Lower lobe of right lung (tissue), 2 donors: ENCODE data around the gene RBM28. TPM values are rescaled to one million over a fixed set of nuclear protein-coding genes. Genes with fewer than 3 reads are reported as not detected.
"Not testable (repeated sequence)": the region's sequence is repeated elsewhere in the genome, so short reads cannot be mapped to it uniquely, and the experiment has no call there.

Source experiments
- ATAC-seq, 2 donors: fragments of 200-7000 bp; cut with Tn5 transposase; one replicate each; pipeline ENCODE4 v1.9.1; 2020 to 2022; ENCODE audit warnings: mild to moderate bottlenecking in 2 of 2, moderate library complexity in 2 of 2
- DNase-seq: peaks from one replicate; pipeline ENCODE4 v3.0.0-alpha.2; 2020
- H3K27ac ChIP-seq: fragments of 200-600 bp; one replicate; pipeline ENCODE4 v1.8.0; 2022
- H3K27me3 ChIP-seq: fragments of 200-600 bp; one replicate; pipeline ENCODE4 v1.8.0; 2022; ENCODE audit warnings: low read depth
- H3K36me3 ChIP-seq: fragments of 200-600 bp; one replicate; pipeline ENCODE4 v1.8.0; 2022; ENCODE audit warnings: mild to moderate bottlenecking
- H3K4me1 ChIP-seq: fragments of 200-600 bp; one replicate; pipeline ENCODE4 v1.8.0; 2022
- H3K4me3 ChIP-seq: fragments of 200-600 bp; one replicate; pipeline ENCODE4 v1.8.0; 2022; ENCODE audit warnings: mild to moderate bottlenecking
- H3K9me3 ChIP-seq: fragments of 200-600 bp; one replicate; pipeline ENCODE4 v1.8.0; 2022
- intact Hi-C: fragments of 100-400 bp; cut with DNase I; formaldehyde crosslinking; loops from one replicate; pipeline ENCODE4 v1.11.0; 2022
- total RNA-seq: library from RNA; stranded (reverse); fragmentation: NEBNext Ultra II Directional; extraction: Animal tissue kit (Norgen Biotek cat#: 25700); gene quantifications from one replicate; pipeline ENCODE4 v1.2.1, GENCODE V29; 2021
- TF ChIP-seq, protein P1 (sequence below): fragments of 200-600 bp; IDR thresholded peaks from one replicate; pipeline ENCODE4 v1.8.0; 2022; ENCODE audit warnings: antibody characterized with exemption, mild to moderate bottlenecking
- donor health status: DM: no; HTN: yes; CAD: no; lungs with severe emphysema.

RBM28 gene
- total RNA-seq, 1 donor from 2014 or later, result 26.9 TPM

DNA sequence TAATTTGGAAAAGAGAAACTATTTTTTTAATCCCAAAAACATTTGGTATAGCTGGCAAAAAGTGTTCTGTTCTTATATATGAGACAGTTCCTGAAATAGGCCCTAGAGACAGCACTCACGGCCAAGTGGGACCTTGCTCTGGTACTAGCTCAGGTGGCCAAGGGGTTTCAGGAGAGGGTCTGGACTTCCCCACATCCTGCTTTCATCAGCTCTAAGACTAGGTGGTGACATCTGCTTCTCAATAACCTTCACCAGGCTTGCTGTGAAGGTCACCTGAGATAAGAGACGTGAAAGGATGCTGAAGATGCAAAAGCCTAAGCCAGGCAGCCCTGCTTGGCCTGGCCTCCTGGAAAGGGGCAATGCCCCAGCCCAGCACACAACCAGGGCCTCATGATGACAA, 40.6 kb downstream of the RBM28 start:
- Histone ChIP-seq H3K27me3 (no peaks in the 10 kb centered on the region), H3K4me3 (no peak overlapping the region), H3K36me3 (peaks cover 48% of the 10 kb centered on the region), H3K27ac (no peak overlapping the region), H3K9me3 (no peaks in the 10 kb centered on the region), H3K4me1 (no peaks in the 10 kb centered on the region)
- DNase-seq (no peak), ATAC-seq (no peak)
- intact Hi-C loops, result no loop called here
- TF ChIP-seq, protein P1, sequence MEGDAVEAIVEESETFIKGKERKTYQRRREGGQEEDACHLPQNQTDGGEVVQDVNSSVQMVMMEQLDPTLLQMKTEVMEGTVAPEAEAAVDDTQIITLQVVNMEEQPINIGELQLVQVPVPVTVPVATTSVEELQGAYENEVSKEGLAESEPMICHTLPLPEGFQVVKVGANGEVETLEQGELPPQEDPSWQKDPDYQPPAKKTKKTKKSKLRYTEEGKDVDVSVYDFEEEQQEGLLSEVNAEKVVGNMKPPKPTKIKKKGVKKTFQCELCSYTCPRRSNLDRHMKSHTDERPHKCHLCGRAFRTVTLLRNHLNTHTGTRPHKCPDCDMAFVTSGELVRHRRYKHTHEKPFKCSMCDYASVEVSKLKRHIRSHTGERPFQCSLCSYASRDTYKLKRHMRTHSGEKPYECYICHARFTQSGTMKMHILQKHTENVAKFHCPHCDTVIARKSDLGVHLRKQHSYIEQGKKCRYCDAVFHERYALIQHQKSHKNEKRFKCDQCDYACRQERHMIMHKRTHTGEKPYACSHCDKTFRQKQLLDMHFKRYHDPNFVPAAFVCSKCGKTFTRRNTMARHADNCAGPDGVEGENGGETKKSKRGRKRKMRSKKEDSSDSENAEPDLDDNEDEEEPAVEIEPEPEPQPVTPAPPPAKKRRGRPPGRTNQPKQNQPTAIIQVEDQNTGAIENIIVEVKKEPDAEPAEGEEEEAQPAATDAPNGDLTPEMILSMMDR, result no peak

DNA sequence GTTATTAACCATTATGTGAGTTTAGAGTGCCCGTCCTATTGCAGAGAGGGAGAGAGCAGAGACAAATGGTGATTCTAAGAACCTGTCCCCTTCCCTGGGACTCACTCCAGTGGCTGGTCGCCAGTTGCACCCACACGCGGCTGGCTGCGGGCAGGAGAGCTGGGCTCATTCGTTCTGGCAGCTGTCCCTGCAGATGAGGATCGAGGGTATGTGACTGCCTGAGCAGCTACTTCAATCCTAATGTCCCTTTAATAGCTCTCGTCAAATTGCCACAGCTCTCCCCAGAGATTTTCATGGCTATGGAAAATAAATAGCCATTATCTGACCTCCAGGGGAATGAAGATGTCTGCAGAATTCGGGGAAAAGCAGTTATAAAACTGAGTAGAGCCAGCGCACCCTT, 41.6 kb downstream of the RBM28 start:
- peaks cover 38% of the 10 kb centered on the region for H3K36me3 ChIP-seq
- ATAC-seq (no peak), DNase-seq (no peak)
- no peaks in the 10 kb centered on the region for H3K4me1 ChIP-seq
- no peaks in the 10 kb centered on the region for H3K27me3 ChIP-seq
- intact Hi-C loops, result no loop called here
- H3K27ac ChIP-seq, result no peak overlapping the region
- H3K9me3 ChIP-seq, result no peaks in the 10 kb centered on the region
- TF ChIP-seq, protein P1, result no peak
- no peak overlapping the region for H3K4me3 ChIP-seq

DNA sequence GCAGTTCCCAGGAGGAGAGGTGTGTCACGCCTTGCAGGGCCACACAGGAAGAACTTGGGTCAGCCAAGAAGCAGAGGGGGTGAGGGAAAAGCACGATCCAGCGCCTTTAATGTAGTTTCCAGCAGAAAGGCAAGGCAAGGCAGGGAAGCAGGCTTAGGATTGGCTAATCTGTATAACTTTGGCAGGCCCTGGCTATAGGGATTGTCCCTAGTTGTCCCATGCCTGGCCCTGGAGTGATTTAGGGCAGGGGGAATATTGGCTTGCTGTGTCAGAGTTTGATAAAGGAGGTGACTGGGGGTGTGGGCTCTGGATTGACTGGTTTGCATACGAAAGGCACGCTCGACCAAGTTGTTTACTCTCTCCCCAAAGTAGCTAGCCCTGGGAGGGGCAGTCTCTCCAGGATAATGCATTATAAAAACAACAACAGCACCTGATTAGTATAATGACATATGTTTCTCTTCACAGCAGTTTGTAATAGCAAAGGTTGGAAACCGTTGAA, 44.5 kb downstream of the RBM28 start:
- intact Hi-C loops, result no loop called here
- H3K4me3 ChIP-seq, result no peak overlapping the region
- peaks cover 15% of the 10 kb centered on the region for H3K36me3 ChIP-seq
- no peak overlapping the region for H3K27ac ChIP-seq
- no peaks in the 10 kb centered on the region for H3K9me3 ChIP-seq
- ATAC-seq (no peak), DNase-seq (no peak)
- H3K4me1 ChIP-seq, result no peaks in the 10 kb centered on the region
- no peaks in the 10 kb centered on the region for H3K27me3 ChIP-seq
- TF ChIP-seq, protein P1, result no peak

DNA sequence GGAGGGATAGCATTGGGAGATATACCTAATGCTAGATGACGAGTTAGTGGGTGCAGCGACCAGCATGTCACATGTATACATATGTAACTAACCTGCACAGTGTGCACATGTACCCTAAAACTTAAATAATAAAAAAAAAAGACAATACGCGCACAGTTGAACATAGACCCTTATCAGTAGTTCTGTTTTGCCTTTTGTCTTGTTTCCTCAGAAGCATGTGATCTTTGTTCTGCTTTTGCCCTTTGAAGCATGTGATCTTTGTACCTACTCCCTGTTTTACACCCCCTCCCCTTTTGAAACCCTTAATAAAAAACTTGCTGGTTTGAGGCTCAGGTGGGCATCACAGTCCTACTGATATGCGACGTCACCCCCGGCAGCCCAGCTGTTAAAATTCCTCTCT, 45.7 kb downstream of the RBM28 start:
- H3K9me3 ChIP-seq, H3K27ac ChIP-seq, H3K4me3 ChIP-seq, ATAC-seq, H3K4me1 ChIP-seq, DNase-seq, intact Hi-C loops, H3K27me3 ChIP-seq: not testable (repeated sequence)
- H3K36me3 ChIP-seq, result peaks cover 11% of the 10 kb centered on the region

DNA sequence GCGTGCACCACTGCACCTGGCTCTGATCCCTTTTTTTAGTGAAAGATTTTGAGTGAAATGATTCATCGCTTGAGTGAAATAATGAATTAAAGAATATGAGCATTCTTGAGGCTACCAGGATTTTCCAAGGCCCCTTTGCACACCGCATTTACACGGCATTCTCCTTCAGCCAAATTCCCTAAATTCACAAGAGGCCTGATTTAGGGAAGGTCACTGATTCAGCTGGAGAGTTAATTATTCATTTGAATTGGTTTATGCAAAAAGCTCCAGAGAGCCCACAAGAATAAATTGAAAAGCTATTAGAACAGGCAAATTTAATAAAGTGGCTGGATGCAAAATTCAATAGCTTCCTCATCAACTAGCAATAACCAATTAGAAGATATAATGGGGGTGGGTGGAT, 56.2 kb downstream of the RBM28 start:
- ATAC-seq (no peak), DNase-seq (no peak)
- no peaks in the 10 kb centered on the region for H3K4me1 ChIP-seq
- H3K9me3 ChIP-seq, result no peaks in the 10 kb centered on the region
- TF ChIP-seq, protein P1, result no peak
- H3K27ac ChIP-seq, result no peak overlapping the region
- no peaks in the 10 kb centered on the region for H3K27me3 ChIP-seq
- intact Hi-C loops, result no loop called here
- no peak overlapping the region for H3K4me3 ChIP-seq
- no peaks in the 10 kb centered on the region for H3K36me3 ChIP-seq

DNA sequence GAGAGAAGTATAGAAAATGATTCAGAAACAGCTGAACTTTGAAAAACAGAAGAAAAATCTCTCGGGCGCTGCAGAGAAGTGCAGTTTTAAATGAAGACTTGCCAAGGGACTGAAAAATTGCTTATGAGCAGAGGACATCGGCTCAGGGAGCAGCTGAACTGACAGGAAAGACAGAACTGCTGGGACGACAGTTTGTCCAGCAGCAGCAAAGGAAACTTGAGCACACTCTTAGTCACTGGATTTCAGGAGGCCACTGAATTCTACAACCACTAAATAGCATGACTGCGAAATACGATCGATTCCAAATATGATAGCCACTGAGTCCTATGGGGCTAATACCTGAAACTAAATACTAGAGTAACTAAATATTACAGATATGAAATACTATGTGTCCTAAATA, 59.6 kb downstream of the RBM28 start:
- H3K4me1 ChIP-seq, result no peaks in the 10 kb centered on the region
- H3K36me3 ChIP-seq, result no peaks in the 10 kb centered on the region
- no peak for ATAC-seq
- no peak overlapping the region for H3K4me3 ChIP-seq
- no peak overlapping the region for H3K27ac ChIP-seq
- TF ChIP-seq, protein P1, result no peak
- H3K9me3 ChIP-seq, result peaks cover 12% of the 10 kb centered on the region
- no peak for DNase-seq
- intact Hi-C loops, result no loop called here
- no peaks in the 10 kb centered on the region for H3K27me3 ChIP-seq
